ENCODE data around the gene DOC2B. TPM values are rescaled to one million over a fixed set of nuclear protein-coding genes. Genes with fewer than 3 reads are reported as not detected.
"Not testable (repeated sequence)": the region's sequence is repeated elsewhere in the genome, so short reads cannot be mapped to it uniquely, and the experiment has no call there.

Gene DOC2B
- polyA plus RNA-seq, 1 experiment, result not detected

DNA sequence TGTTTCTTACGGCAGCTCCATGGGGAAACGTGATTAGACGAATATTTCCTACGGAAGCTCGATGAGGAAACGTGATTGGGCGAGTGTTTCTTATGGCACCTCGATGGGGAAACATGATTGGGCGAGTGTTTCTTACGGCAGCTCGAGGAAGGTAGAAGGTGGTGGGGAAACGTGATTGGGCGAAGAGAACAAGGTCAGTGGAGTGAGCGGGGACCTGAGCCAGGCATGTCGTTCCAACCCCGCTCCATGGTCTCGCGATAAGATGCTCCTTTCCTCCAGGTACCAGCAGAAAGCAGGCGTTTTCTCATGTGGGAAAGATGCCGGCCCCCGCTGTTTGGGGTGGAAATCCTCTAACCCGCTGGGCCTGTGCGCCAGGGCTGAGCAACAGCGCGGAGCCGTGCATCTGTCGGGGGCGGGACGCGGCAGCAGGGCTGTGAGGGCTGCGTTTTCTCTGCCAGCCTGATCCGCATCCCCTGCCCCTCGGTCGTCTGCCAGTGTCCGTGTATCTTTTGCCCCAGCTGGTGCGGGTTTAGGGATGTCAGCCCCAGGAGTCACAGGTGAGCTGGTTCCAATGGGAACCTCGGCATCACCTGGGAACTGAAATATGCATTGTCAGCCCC is 25.6 kb upstream of the DOC2B start:
- DNase-seq (ENCODE audit: low read depth), result no peak
- ChIA-PET POLR2A (no interaction called here), CTCF (no interaction called here)
- no peak overlapping the region for H3K4me3 ChIP-seq (ENCODE audit: low read depth, low read length)
- no peak for TF ChIP-seq CTCF (IDR thresholded peaks at IDR 0.05; ENCODE audit: insufficient read depth, low read depth, low read length)
- peaks cover 5% of the 10 kb centered on the region for H3K27me3 ChIP-seq (ENCODE audit: control insufficient read depth, insufficient read depth, low read length)
- H3K36me3 ChIP-seq (ENCODE audit: control insufficient read depth, insufficient read depth, low read length), result no peaks in the 10 kb centered on the region

DNA sequence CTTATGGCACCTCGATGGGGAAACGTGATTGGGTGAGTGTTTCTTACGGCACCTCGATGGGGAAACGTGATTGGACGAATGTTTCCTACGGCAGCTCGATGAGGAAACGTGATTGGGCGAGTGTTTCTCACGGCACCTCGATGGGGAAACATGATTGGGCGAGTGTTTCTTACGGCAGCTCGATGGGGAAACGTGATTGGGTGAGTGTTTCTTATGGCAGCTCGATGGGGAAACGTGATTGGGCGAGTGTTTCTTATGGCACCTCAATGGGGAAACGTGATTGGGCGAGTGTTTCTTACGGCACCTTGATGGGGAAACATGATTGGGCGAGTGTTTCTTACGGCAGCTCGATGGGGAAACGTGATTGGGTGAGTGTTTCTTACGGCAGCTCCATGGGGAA is 25.0 kb upstream of the DOC2B start:
- CTCF ChIA-PET, result interaction anchor here (0.6 kb wide), 1 partner anchor 149 kb away, joined by 3 read pairs; no protein-coding TSS in a partner anchor
- H3K27me3 ChIP-seq (ENCODE audit: control insufficient read depth, insufficient read depth, low read length); DNase-seq (ENCODE audit: low read depth); POLR2A ChIA-PET; H3K4me3 ChIP-seq (ENCODE audit: low read depth, low read length); H3K36me3 ChIP-seq (ENCODE audit: control insufficient read depth, insufficient read depth, low read length): not testable (repeated sequence)

- ChIA-PET POLR2A (no interaction called here), CTCF (interaction anchor here (0.6 kb wide), 1 partner anchor 149 kb away, joined by 3 read pairs; no protein-coding TSS in a partner anchor)
- TF ChIP-seq CTCF (IDR thresholded peaks at IDR 0.05; ENCODE audit: insufficient read depth, low read depth, low read length), result no peak
- H3K4me3 ChIP-seq (ENCODE audit: low read depth, low read length), result no peak overlapping the region
- no peak for DNase-seq (ENCODE audit: low read depth)
- H3K27me3 ChIP-seq (ENCODE audit: control insufficient read depth, insufficient read depth, low read length), result peaks cover 6% of the 10 kb centered on the region
- no peaks in the 10 kb centered on the region for H3K36me3 ChIP-seq (ENCODE audit: control insufficient read depth, insufficient read depth, low read length)
Measured at GRCh38 chr17:205817-206216, 24.4 kb upstream of the DOC2B start.

DNA sequence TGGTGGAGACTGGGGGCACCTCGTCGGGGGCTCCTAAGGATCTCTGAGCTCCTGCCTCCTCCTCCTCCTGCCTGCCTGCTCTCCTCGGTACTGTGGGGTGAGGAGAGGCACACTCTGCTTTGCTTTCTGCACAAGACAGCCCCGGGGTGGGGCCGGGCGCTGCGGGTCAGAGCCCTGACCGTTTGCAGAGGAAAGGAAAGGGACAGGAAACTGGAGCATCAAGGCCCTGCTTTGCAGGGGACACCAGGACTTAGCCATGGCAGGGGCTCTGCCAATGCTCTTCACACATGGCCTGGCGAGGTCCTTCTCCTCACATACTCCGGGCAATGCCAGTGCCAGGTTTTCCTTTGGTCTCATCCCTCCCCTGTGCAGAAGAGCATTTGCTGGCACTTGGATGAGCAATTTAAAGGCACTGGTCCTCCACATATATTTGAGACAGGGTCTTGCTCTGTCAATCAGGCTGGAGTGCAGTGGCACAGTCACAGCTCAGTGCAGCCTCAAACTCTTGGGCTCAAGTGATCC is 23.8 kb upstream of the DOC2B start:
- no peak for TF ChIP-seq CTCF (IDR thresholded peaks at IDR 0.05; ENCODE audit: insufficient read depth, low read depth, low read length)
- CTCF ChIA-PET, result no interaction called here
- POLR2A ChIA-PET, result no interaction called here
- DNase-seq (ENCODE audit: low read depth), result no peak
- peaks cover 6% of the 10 kb centered on the region for H3K27me3 ChIP-seq (ENCODE audit: control insufficient read depth, insufficient read depth, low read length)
- no peak overlapping the region for H3K4me3 ChIP-seq (ENCODE audit: low read depth, low read length)
- no peaks in the 10 kb centered on the region for H3K36me3 ChIP-seq (ENCODE audit: control insufficient read depth, insufficient read depth, low read length)

- DNase-seq (ENCODE audit: low read depth), result no peak
- ChIA-PET CTCF (no interaction called here), POLR2A (no interaction called here)
- no peaks in the 10 kb centered on the region for H3K36me3 ChIP-seq (ENCODE audit: control insufficient read depth, insufficient read depth, low read length)
- H3K27me3 ChIP-seq (ENCODE audit: control insufficient read depth, insufficient read depth, low read length), result peaks cover 9% of the 10 kb centered on the region
- no peak overlapping the region for H3K4me3 ChIP-seq (ENCODE audit: low read depth, low read length)
- TF ChIP-seq CTCF (IDR thresholded peaks at IDR 0.05; ENCODE audit: insufficient read depth, low read depth, low read length), result no peak
Measured at GRCh38 chr17:204427-205147, 23.1 kb upstream of the DOC2B start.
